NK-92 treated with Interleukin-12 subunit alpha and Interleukin-12 subunit beta, amount 100 ng/mL, for 24 hours (cell line): ENCODE measurements around the gene VAV3.

Source experiments
- DNase-seq: peaks from one replicate; lab custom pipeline; 2025; lab: John Stamatoyannopoulos, UW

VAV3 gene

GRCh38 chr1:107643766-107644165, 321.2 kb downstream of the VAV3 start:
- DNase-seq: no peak

DNA sequence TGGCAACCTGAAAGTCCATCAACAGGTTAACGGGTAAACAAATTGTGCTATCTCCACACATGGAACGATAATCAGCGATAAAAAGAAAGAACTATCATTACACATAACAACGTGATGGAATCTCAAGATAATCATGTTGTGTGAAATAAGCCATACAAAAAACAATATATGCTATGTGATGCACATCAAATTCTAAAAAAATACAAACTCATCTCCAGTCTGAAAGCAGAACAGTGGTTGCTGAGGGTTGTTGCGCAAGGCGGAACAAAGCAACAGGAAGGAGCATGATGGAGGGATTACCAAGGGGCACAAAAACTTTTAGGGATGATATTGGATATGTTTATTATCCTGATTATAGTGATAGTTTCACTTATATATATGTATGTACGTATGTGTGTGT, 324.8 kb downstream of the VAV3 start:
- DNase-seq: no peak

DNA sequence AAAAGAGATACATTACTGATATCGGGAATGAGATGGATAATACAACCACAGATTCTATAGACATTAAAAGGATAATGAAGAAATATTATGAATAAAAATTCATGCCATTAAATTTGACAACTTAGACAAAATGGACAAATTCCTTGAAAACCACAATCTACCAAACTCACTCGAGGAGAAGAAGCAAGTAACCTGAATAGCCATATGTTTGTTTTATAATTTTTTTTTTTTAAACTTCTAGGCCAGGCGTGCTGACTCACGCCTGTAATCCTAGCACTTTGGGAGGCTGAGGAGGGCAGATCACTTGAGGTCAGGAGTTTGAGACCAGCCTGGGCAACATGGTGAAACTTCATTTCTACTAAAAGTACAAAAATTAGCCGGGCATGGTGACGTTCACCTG, 327.9 kb downstream of the VAV3 start:
- DNase-seq: no peak

GRCh38 chr1:107633596-107633995, 331.4 kb downstream of the VAV3 start:
- DNase-seq: no peak

DNA sequence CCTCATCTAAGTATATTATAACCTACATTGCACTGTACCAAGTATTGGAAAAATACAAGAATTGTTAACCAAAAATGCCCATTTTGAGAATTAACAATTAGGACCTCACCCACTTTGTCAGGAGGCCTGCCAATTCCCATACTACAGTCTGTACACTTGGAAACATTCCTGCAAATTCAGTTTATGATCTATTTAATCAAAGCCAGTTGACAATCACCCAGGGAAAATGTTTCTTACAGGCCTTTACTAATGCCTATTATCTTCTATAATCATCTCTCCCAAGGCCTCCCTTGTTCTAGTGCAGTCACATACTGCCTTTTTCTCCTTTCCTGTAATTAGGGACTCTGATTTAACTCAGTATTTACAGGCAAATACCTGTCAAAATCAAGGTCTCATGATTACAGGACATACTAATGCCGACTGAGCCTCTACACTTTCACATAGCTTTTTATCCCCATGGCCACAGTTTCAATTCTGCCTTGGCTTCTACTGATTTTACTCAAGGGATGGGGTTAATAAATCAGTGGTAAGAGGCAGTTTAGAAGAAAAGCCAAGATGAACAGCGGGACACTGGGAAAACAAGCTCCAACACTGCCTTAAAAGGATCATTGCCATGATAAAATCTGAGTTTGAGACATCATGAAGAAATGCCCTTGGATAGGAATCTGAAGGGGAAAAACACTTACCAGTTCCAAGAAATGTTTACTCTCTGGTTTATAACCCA, 338.7 kb downstream of the VAV3 start:
- no peak for DNase-seq

DNA sequence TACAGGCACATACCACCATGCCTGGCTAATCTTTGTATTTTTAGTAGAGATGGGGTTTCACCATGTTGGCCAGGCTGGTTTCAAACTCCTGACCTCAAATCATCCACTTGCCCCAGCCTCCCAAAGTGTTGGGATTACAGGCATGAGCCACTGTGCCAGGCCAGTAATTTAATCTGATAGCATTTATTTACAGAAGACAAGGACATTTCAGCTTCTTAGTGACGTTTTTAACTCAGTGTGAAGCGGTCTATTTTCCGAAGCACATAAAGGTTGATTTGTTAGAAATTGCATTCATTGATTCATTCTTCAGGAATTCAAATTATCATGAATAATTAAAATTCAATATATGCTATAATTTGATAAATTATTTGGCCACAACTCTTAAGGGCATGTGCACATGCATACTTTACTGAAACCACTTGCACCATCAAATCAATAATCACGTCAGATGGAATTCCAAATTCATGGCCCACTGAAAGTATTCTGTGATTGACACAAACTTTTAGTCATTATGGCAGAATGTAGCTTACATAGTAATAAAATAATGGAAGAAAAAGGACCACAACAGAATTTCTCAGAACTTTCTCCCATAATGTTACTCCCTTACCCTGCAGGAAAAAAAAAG, 339.5 kb downstream of the VAV3 start:
- no peak for DNase-seq

DNA sequence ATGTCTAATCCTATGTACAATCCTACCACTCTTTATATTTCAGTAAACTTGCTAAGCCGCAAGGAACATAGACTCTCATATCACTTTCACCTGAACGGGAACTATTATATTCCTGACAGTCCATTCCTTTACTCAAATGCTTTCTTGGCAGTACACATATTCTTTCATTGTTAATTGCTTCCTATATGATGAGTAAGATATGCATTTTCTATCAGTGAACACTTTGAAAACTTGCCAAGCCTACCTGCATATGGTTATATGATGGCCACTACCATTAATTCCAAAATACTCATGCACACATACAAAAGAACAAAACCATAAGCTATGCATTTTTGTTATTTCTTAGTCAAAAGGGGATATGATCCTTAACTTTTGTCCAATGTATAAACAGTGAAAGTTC, 341.5 kb downstream of the VAV3 start:
- no peak for DNase-seq

DNA sequence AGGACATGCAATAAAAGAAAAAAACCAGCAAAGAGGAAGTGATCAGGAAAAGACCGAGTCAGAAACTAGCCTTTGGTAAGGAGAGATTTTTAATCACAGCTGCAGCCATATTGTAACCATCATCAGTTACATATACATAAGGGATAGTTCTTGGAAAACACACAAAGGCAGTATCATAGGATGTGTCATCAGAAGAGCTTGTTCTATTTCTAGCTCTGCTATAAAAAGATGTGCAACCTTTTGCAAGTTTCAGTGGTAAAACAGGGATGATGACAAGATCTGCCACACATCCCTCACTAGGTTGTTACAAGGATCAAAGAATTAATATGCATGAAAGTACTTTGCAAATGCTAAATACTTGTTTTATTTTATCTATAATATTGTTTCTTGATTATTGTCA, 342.0 kb downstream of the VAV3 start:
- no peak for DNase-seq

DNA sequence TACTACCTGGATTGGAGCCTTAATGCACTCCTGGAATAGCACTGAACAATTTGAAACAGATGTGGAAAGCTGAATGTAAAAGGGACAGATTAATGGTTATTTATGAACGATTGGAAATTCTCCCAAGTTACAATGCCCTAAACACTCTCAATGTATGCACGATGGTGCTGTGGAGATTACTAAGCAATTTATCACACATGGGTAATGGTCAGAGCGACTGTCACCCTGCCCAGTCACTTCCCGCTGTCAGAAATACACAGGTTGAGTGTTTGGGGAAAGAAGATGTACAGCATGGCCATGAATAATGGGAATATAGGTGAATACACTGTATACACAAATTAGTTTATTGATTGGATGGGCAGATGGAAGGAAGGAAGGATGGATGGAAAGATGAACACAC, 342.4 kb downstream of the VAV3 start:
- DNase-seq: no peak

- DNase-seq: no peak
These were observed 344.2 kb downstream of the VAV3 start for GRCh38 chr1:107620753-107621152.

- no peak for DNase-seq
These were observed 346.4 kb downstream of the VAV3 start for GRCh38 chr1:107618539-107618938.

DNA sequence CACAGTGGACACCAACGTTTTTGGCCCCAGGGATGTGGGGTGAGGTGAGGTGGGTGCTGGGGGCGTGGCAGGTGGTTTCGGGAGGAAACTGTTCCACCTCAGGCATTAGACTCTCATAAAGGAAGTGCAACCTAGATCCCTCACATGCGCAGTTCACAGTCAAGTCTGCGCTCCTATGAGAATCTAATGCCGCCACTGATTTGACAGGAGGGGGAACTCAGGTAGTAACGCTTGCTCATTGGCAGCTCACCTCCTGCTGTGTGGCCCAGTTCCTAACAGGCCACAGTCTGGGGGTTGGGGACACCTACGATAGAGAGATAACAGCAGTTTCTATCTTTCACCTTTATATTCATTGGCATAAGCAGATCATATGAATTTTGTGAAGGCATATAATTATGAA, 347.1 kb downstream of the VAV3 start:
- DNase-seq: no peak

- DNase-seq: no peak
These were observed 347.5 kb downstream of the VAV3 start for GRCh38 chr1:107617456-107617855.

- DNase-seq: no peak
These were observed 355.2 kb downstream of the VAV3 start for GRCh38 chr1:107609808-107610207.

DNA sequence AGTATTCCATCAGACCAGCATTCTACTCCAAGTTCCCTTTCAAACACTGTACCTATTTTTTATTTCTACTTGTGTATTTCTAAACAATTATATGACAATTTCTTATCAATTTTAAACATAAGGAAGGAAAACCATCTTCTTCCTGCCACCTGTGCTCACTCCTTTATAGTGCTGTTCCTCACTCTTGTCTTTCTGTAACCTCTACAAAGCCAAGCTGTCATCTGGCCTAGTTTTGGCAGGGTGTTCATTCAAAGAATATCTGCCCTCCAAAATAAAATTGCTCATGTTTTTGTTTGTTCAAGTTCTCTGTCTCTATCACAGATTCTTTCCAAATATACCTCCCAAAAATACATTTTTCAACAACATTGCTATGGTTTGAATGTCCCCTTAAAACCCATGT, 360.2 kb downstream of the VAV3 start:
- DNase-seq: no peak

DNA sequence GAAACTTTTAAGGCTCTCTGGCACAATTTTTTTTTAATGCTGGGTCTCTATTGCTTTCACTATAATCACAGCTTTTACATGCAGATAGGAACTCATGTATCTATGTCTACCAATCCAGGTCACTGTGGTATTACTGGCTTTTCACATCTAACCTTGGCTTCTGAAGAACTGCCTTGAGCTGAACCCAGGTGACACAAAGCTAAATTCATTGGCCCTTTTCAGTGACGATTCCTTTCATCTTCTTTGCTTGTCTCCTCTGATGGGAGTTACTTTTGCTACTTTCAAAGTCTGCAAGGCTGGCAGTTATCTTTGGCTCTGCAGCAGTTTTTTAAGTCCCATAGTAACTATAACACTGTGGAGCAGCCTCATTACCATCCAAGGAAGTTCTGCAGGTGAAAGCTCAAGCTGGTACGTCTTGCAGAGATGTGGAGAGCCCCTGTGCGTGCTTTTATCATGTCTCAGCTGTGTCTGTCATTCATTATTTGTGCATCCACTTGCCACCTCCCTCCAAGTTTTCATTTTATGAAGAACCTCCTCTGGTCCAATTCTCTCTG, 364.3 kb downstream of the VAV3 start:
- no peak for DNase-seq

DNA sequence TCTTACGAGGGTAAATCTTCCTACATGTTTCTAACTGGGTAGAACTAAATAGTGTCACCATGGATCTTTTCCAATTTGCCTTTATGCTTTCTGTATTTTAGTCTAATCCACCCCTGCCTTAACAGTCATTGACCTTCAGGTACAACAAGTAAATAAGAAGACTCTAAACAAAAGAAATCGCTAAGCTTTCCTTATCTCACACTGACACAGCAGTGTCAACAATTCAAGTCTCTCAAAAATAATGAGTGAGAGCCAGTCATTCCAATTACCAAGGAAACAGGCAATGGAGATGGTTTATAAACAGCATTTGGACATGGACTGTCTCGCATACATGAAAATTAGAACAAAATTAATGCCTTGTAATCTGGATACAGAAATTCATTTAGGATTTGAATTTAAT, 365.8 kb downstream of the VAV3 start:
- DNase-seq: no peak

- DNase-seq: no peak
These were observed 367.7 kb downstream of the VAV3 start for GRCh38 chr1:107597290-107597689.

- no peak for DNase-seq
These were observed 370.4 kb downstream of the VAV3 start for GRCh38 chr1:107594536-107594935.

GRCh38 chr1:107593501-107594209, 371.3 kb downstream of the VAV3 start:
- DNase-seq: no peak

GRCh38 chr1:107590900-107591622, 373.9 kb downstream of the VAV3 start:
- no peak for DNase-seq

DNA sequence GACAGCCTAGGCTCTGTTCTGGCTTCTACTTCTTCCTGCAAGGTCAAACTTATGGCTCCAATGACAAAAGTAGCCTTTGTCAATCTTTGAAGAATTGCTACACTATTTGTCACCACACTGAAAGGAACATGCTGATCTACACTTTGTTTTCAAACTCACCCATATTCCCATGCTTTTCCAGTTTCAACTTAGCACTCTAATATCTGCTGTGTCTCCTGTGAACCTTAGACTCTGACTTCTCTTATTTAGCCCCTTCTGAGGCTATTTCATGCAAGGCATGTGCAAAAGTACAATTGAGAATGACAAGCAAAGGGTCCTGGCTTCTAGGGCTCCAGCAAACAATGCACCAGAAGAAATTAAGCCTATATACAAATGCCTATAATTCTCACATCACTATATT, 374.9 kb downstream of the VAV3 start:
- no peak for DNase-seq
